A549 treated with RU486 at 1 μM for 4 hours (cell line): ENCODE data around the gene FAM227A. TPM values are rescaled to one million over a fixed set of nuclear protein-coding genes. Genes with fewer than 3 reads are reported as not detected.

Experiments
- total RNA-seq: library from RNA; stranded (reverse); fragments of 200-300 nt; extraction: Qiagen RNA extraction; gene quantifications from 5 replicates; pipeline ENCODE4 v1.2.3, GENCODE V29; 2022; ENCODE audit warnings: low read depth

The FAM227A gene
- 0.42 to 0.75 TPM (median 0.71 TPM) in 5 replicates for total RNA-seq

DNA sequence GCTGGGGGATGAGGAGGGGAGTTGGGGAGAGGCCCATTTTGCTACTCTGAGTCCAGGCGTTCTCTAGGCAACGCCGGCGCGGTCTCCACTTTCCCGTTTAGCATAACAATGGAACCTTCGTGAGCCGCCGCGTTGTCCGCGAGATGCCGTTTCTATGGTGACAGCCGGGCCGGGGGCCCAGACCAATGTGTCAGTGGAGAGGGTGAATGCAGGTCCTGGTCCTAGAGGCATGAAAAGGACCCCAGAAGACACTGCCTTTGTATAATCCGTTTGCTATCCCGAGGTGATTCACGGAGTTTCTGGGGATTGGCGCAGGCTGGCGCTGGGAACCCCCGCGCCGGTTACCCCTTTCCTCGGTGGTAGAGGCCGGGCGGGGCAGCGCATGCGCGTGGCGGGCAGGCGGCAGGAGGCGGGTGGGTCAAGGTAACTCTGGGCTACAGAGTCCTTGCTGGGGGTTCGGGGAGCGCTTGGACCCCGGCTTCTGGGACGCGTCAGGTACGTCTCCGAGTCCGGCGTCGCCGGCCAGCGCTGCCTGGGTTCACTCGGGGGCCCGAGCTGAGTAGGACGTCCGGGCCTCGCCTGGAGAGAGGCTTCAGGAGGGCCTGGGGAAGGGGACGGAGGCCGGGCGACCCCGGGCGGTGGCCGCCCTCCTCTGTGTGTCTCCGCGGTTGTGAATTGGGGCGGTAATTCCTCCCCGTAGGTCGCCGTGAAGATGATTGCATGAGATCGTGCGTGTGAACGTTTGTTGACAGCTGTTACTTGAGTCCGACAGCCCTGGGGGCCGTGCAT, at the start of gene FAM227A, which contains the start of gene CBY1:
Gene FAM227A (minus strand): TSS at position 137 of the 789 bp plus-strand sequence. CDS start 6,224 bp downstream, outside the sequence.
Gene CBY1 (plus strand): TSS at position 383 of the 789 bp plus-strand sequence. CDS start 11,417 bp downstream, outside the sequence.

DNA sequence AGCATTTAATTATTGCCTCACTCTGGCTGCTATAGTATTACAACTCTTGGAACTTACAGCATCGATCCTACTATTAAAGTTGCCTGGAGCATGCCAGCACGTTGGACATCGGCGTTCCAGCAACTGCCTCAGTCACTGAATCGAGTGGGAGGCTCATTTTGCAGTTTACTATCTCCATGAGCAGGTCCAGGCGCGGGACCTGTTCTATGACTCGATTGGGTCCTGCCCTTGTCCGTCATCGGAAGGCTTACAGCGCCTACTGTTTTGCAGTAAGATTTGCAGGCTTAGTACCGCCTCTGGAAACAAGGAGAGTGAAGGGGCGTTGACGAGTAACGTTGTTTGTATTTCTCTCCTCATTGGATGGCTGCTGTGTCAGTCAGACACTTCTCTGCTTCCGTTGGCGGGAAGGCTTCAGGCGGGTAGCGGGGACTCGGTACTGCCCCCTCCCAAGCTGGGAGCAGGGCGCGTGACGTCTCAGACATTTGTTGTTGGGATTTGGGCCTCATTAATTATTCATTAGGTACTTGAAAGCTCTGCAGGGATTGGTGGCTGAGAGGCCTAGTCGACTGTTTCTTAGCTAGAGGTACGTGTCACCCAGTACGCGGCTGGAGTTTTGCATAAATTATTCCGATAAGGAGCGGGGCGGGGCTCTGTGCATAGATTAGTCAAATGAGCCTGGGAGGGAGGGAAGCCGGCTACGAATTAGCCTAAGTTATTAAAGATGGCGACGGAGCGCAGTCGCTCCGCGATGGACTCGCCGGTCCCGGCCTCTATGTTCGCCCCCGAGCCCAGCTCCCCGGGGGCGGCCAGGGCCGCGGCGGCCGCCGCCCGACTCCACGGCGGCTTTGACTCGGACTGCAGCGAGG, 49.3 kb upstream of the FAM227A start, which contains the start of gene GTPBP1:
Gene GTPBP1 (plus strand): TSS at position 710 of the 866 bp plus-strand sequence. CDS start 12 bp downstream, at position 722.

DNA sequence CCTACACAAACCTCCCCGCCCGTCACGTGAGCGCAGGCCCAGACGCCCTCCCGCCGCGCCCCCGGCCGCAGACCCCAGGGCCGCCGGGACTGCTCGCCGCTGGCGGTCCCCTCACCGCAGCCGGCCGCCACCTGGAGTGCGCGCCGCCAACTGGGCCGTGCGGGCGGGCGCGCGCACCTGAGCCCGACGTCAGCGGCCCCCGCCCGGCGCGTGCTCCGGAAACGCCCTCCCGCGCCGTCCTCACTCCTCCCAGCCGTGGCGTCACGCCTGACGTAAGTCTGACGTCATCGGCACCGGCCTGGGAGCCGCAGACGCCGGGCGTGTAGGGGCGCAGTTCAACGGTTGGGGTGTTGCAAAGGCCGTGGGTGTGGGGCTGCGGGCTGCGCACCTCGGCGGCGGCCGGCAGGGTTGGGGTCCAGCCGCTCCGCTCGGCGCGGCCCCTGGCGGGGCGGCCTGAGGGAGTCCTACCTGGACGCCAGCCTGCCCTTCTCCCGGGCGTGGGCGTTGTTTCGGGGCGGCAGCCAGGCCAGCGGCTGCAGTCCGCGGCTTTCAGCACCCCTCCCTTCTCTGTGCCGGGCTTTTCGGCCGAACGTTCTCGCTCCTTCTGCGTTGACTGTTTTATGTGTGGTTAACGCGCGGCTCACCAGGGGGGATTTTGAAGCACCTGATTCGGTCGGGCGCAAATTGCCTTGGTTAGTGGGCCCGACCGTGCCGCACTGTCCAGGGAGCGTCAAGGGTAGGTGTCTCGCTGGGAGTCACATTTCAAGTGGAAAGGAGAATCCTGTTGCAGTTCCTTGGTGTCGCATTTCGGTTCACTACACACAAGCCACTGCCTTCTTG, 44.8 kb upstream of the FAM227A start, which contains the start of gene JOSD1:
Gene JOSD1 (minus strand): TSS at position 155 of the 840 bp plus-strand sequence. CDS start 956 bp downstream, outside the sequence.

DNA sequence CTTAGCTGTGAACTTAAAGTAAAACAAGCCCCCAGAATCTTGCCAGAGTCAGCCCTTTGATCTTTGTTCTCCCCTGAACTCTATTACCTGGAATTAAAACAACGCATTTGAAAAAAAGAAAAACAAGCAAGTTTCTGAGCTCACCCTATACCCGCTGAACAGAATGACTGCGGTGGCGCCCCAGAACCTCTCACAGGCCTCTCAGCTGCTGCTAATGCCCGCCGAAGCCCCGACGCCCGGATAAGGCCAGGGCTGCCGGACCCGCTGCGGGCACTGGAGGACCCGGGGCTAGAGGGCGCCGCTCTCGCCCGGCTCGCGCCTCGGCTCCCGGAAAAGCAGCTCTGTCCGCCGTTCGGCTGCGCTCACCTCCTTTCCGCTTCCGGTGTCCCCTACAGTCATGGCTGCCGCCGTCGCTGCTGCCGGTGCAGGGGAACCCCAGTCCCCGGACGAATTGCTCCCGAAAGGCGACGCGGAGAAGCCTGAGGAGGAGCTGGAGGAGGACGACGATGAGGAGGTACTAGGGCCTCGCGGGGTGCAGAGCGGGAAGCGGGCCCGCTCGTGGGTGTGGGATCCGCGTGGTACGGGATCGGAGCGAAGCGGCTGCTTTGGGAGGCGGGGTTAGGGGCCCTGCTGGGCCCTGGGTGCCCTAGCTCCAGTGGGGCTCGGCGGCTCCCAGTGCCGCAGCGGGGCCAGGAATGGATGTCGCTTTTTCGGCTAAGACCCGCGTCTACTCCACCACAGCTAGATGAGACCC, 25.6 kb upstream of the FAM227A start, which contains the start of gene TOMM22:
Gene TOMM22 (plus strand): TSS at position 376 of the 754 bp plus-strand sequence. CDS start 22 bp downstream, at position 398.

DNA sequence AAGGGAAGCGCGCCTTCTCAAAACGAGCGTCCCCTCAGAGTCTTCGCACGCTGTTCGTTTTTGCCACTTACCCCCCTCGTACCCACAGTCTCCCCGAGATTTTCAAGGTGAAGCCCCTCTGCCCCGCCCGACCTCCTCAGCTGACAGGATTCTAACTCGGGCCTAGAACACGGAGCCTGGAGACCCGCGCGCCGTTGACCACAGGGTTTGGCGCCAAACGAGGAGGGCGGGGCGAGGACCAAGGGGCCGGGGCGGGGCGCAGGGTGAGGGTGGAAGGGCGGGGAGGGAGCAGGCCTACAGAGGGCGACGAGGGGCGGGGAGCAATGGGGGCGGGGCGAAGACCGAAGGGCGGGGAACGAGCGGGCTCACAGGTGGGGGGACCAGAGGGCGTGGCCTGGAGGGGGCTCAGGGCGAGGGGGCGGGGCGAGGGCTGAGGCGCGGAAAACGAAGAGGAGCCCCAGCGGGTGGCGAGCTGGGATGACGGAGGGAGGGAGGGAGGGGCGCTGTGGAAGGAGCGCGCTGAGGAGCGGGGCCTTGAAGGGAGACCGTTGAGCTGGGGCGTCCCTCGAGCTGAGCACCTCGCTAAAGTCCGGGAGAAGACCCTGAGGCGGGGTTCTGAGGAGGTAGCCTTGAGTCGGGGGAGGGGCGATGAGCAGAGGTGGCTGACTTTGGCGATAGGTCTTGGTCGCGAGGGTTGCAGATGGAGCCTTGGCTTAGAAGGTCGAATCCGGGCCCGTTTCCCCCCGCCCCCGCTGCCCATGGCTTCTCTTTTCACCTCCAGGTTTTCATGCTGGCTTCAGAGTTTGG, 86.0 kb downstream of the FAM227A start, which contains the start of gene DMC1:
Gene DMC1 (minus strand): TSS at position 212 of the 807 bp plus-strand sequence. CDS start 1,927 bp downstream, outside the sequence.

Other genes with a start within 250 kb of the FAM227A start
- 0.09 to 0.16 TPM (median 0.13 TPM) in 5 replicates for gene KCNJ4, start 201.2 kb downstream of the FAM227A start, total RNA-seq
- 18.6 to 19.9 TPM (median 19.6 TPM) in 5 replicates for gene KDELR3, start 188.3 kb downstream of the FAM227A start, total RNA-seq
- 70.5 to 93.1 TPM (median 89.9 TPM) in 5 replicates for gene DDX17, start 150.1 kb downstream of the FAM227A start, total RNA-seq
- 2.6 to 6.1 TPM (median 5.0 TPM) in 5 replicates for gene DMC1, start 86.2 kb downstream of the FAM227A start, total RNA-seq
- 13.4 to 19.2 TPM (median 15.1 TPM) in 5 replicates for gene CBY1, start 246 bp upstream of the FAM227A start, total RNA-seq
- 68.5 to 92.7 TPM (median 75.9 TPM) in 5 replicates for gene TOMM22, start 25.6 kb upstream of the FAM227A start, total RNA-seq
- gene JOSD1, start 44.6 kb upstream of the FAM227A start, total RNA-seq = 26.5 to 31.2 TPM (median 29.4 TPM) in 5 replicates
- gene GTPBP1, start 49.6 kb upstream of the FAM227A start, total RNA-seq = 7.6 to 10.5 TPM (median 9.2 TPM) in 5 replicates
- gene SUN2, start 99.6 kb upstream of the FAM227A start, total RNA-seq = 22.9 to 37.2 TPM (median 33.4 TPM) in 5 replicates
- gene DNAL4, start 137.8 kb upstream of the FAM227A start, total RNA-seq = 8.0 to 11.6 TPM (median 10.5 TPM) in 5 replicates
- 10.0 to 14.7 TPM (median 11.2 TPM) in 5 replicates for gene NPTXR, start 187.6 kb upstream of the FAM227A start, total RNA-seq
- 27.3 to 33.9 TPM (median 31.3 TPM) in 5 replicates for gene CBX6, start 215.8 kb upstream of the FAM227A start, total RNA-seq